Activated T-helper 17 cell treated with anti-CD3 and anti-CD28 coated beads, Interleukin-2, amount 50 U/mL, for 72 hours (primary cell): ENCODE results near the gene SASS6. TPM values are rescaled to one million over a fixed set of nuclear protein-coding genes. Genes with fewer than 3 reads are reported as not detected.

Source experiments
- ATAC-seq: fragments of 150-1000 bp; cut with Tn5 transposase; replicated peaks from 2 replicates; pipeline ENCODE4 v1.10.0; 2021; ENCODE audit warnings: mild to moderate bottlenecking, moderate library complexity
- H3K27ac Mint-ChIP-seq: one replicate; pipeline ENCODE4 v1.8.0; 2022; ENCODE audit warnings: mixed read lengths
- H3K27me3 Mint-ChIP-seq: one replicate; pipeline ENCODE4 v1.8.0; 2022; ENCODE audit warnings: mixed read lengths
- H3K36me3 Mint-ChIP-seq: one replicate; pipeline ENCODE4 v1.8.0; 2022; ENCODE audit warnings: low read depth, mild to moderate bottlenecking, mixed read lengths
- H3K4me1 Mint-ChIP-seq: one replicate; pipeline ENCODE4 v1.8.0; 2022; ENCODE audit warnings: mixed read lengths
- H3K4me3 Mint-ChIP-seq: one replicate; pipeline ENCODE4 v1.8.0; 2022; ENCODE audit warnings: mild to moderate bottlenecking, mixed read lengths
- H3K9me3 Mint-ChIP-seq: one replicate; pipeline ENCODE4 v1.8.0; 2022; ENCODE audit warnings: mixed read lengths
- total RNA-seq, 2 donors: library from RNA; stranded (reverse); gene quantifications; one replicate each; pipeline ENCODE4 v1.2.3, GENCODE V29; 2022

SASS6 gene
- total RNA-seq, 2 donors from 2014 or later: 14.1 to 14.3 TPM

DNA sequence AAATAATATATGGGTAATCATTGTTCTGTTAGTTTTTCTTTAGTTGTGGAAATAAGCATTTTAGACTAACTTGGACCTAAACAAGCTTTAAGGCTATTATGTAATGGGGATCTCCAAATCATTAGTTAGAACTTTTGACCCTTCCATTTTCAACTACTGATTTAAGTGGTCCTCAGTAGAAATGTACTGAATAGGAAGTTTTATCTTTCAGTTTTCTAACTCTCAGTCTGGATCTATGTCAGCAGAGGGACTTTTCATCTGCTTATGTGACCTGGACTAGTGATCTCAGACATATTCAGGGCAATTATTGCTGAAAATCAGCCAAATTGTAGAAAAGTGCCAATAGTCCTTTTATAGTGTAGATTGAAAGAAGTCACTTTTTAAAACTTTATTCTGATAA is 56.0 kb downstream of the SASS6 start:
- no peaks in the 10 kb centered on the region for H3K9me3 Mint-ChIP-seq
- peaks cover 13% of the 10 kb centered on the region for H3K4me1 Mint-ChIP-seq
- ATAC-seq: peak; percentile 63
- H3K36me3 Mint-ChIP-seq: peaks cover 100% of the 10 kb centered on the region
- H3K4me3 Mint-ChIP-seq: no peak overlapping the region
- H3K27me3 Mint-ChIP-seq: no peaks in the 10 kb centered on the region
- peak overlapping the region; percentile 28 for H3K27ac Mint-ChIP-seq

DNA sequence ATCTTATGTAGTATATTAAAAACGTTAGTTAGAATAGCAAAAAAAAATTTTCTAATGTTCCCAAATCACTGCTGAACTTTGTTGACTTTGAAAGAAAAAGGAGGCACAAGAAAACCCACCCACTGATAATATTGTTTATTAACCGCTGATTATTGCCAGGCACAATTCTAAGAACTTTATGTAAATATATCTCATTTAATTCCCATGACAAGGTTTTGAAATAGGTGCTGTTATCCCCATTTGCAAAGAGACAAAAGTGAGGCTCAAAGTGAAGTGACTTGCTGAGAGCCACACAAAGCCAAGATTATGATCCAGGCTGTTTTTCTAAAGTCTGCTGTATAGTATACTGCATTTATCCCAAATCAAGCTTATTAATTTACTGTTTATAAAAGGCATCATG is 56.4 kb downstream of the SASS6 start:
- peaks cover 13% of the 10 kb centered on the region for H3K4me1 Mint-ChIP-seq
- peaks cover 100% of the 10 kb centered on the region for H3K36me3 Mint-ChIP-seq
- peak overlapping the region; percentile 28 for H3K27ac Mint-ChIP-seq
- ATAC-seq: no peak
- no peaks in the 10 kb centered on the region for H3K9me3 Mint-ChIP-seq
- H3K4me3 Mint-ChIP-seq: no peak overlapping the region
- H3K27me3 Mint-ChIP-seq: no peaks in the 10 kb centered on the region

DNA sequence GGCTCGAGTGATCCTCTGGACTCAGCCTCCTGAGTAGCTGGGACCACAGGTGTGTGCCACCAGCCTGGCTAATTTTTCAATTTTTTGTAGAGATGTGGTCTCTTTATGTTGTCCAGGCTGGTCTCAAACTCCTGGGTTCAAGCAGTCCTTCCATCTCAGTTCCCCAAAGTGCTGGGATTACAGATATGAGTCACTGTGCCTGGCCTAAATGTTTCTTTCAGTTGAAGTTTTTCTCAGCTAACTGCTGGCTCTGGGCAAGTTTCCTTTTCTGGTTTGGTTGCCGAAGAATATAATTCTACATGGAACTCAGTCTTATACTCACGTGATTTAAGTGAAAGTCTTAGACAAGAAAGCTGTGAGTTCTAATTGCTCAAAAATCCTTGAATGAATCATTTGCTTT is 57.0 kb downstream of the SASS6 start:
- Mint-ChIP-seq H3K4me3 (no peak overlapping the region), H3K36me3 (peaks cover 100% of the 10 kb centered on the region), H3K9me3 (no peaks in the 10 kb centered on the region), H3K27ac (peak overlapping the region; percentile 28), H3K27me3 (no peaks in the 10 kb centered on the region), H3K4me1 (peaks cover 13% of the 10 kb centered on the region)
- ATAC-seq: peak; percentile 40

DNA sequence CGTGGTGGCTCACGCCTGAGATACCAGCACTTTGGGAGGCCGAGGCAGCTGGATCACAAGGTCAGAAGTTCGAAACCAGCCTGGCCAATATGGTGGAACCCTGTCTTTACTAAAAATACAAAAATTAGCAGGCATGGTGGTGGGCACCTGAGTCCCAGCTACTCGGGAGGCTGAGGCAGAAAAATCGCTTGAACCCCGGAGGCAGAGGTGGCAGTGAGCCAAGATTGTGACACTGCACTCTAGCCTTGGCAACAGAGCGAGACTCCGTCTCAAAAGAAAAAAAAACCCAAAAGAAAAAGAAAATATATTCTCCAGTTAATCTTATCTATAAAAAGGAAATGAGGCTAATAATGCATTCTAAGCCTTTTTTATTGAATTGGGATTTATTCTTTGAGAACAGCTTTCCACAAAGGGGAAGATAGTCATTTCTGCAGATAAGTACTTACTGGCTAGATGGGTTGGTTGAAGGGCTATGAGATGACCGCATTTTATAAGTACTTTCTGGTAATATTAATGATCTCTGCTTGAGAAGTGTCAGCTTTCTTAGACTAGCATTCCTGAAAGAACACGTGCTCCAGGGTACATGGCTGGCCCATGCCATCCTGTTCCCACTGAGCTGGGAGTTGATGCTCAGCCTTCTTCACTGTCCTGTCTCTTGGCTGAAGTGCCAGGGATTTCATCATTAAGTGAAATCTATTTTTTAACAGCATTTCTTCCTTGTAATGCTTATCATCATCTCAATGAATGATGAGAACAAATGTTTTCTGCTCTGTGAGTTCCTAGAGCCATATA is 57.9 kb downstream of the SASS6 start:
- Mint-ChIP-seq H3K4me3 (no peak overlapping the region), H3K36me3 (peaks cover 100% of the 10 kb centered on the region), H3K27me3 (no peaks in the 10 kb centered on the region), H3K27ac (peak overlapping the region; percentile 28), H3K4me1 (peaks cover 13% of the 10 kb centered on the region), H3K9me3 (no peaks in the 10 kb centered on the region)
- no peak for ATAC-seq

DNA sequence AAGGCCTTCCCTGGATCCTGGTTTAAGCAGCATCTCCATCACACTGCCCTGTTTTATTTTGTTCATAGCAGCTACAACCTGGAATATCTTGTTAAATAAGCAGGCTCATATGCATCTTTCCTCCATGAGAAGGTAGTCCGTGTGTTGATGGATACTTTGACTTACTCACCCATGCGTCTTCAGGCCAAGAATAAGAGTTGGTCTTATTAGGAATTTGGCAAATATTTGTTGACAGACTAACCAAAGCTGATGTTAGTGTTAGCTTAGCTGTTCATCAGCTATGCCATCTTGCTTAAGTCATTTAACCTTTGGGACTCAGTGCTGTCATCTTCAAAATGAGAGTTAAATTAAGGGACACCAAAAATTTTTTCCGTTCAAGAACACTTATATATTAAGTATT is 59.2 kb downstream of the SASS6 start:
- H3K4me1 Mint-ChIP-seq: peaks cover 13% of the 10 kb centered on the region
- H3K27ac Mint-ChIP-seq: peak overlapping the region; percentile 29
- no peaks in the 10 kb centered on the region for H3K9me3 Mint-ChIP-seq
- no peak overlapping the region for H3K4me3 Mint-ChIP-seq
- no peaks in the 10 kb centered on the region for H3K27me3 Mint-ChIP-seq
- peaks cover 100% of the 10 kb centered on the region for H3K36me3 Mint-ChIP-seq
- ATAC-seq: no peak

DNA sequence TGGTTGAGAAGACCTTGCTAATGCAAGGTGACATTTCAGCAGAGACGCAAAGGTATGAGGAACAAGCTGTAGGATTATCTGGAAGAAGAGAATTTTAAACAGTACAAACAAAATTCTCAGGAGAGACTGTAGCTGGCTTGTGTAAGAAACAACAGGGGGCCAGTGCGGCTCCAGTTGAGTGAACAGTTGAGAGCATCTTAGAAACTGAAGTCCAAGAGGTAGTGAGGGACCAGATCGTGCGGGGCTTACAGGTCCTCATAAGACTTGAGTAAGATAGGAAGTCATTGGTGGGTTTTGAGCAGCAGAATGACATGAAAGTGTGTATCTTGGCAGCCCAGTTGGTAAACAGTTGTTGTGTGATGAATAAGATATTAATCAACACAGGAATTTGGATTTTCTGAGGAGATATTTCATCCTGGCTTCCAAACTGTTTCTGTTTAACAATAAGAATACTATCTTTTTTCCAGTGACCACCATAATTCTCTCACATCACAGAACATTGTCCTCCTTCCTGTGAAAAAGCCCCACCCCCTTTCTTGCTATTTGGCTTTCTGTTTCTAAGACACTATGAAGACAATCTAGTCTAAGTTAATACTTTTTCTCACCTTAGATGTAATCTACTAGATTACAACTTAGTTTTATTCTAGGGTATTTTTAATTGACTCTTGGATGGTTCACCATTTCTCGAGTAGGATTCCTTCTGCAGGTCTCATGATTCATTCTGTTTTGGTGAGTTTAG is 62.4 kb downstream of the SASS6 start:
- Mint-ChIP-seq H3K27me3 (no peaks in the 10 kb centered on the region), H3K27ac (peak overlapping the region; percentile 3), H3K36me3 (peaks cover 98% of the 10 kb centered on the region), H3K4me3 (no peak overlapping the region), H3K9me3 (no peaks in the 10 kb centered on the region), H3K4me1 (peaks cover 20% of the 10 kb centered on the region)
- ATAC-seq: no peak

DNA sequence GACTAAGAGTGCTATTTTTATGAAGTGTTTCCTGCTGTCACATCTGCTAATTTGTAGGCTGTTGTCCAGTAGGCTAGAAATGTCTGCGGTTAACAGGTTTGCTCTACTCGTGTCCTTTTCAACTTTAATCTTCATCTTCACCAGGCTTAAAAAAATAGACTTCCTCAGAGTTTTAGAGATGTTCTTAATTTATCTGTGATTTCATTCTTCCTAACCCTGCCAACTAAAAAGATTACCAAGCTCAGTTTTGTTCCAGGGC is 66.8 kb downstream of the SASS6 start:
- Mint-ChIP-seq H3K27me3 (no peaks in the 10 kb centered on the region), H3K4me1 (peaks cover 7% of the 10 kb centered on the region), H3K27ac (peak overlapping the region; percentile 75), H3K9me3 (no peaks in the 10 kb centered on the region), H3K36me3 (peaks cover 98% of the 10 kb centered on the region), H3K4me3 (no peak overlapping the region)
- no peak for ATAC-seq

DNA sequence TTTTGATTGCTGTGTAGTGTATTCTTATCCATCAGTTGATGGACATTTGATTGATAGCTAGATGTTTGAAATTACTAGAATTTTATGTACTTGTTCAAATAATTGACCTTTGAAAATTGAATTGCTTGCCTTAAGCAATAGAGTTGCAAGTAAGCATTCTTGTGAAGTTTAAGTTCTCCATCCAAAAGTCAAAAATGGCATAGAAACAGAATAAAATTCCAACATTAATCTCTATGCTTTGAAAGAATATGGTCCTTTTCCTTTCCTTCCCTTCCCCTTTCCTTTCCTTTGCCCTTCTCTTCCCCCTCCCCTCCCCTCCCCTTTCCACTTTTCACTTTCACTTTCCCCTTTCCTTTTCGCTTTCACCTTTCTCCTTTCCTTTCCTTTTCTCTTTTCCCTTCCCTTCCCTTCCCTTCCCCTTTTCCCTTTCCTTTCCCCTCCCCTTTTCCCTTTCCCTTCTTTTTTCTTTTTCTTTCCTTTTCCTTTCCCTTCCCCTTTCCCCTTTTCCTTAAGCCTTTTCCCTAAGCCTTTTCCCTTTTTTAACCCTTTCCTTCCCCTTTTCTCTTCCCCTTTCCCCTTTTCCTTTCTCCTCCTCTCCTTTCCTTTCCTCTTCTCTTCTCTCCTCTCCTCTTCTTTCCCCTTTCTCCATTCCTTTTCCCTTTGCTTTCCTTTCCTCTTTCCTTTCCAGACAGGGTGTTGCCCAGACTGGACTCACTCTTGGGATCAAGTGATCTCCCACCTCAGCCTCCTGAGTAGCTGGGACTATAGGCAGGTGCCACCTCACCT is 67.4 kb downstream of the SASS6 start:
- Mint-ChIP-seq H3K4me1 (peaks cover 7% of the 10 kb centered on the region), H3K27ac (peak overlapping the region; percentile 75), H3K36me3 (peaks cover 98% of the 10 kb centered on the region), H3K9me3 (no peaks in the 10 kb centered on the region), H3K27me3 (no peaks in the 10 kb centered on the region), H3K4me3 (no peak overlapping the region)
- ATAC-seq: no peak

DNA sequence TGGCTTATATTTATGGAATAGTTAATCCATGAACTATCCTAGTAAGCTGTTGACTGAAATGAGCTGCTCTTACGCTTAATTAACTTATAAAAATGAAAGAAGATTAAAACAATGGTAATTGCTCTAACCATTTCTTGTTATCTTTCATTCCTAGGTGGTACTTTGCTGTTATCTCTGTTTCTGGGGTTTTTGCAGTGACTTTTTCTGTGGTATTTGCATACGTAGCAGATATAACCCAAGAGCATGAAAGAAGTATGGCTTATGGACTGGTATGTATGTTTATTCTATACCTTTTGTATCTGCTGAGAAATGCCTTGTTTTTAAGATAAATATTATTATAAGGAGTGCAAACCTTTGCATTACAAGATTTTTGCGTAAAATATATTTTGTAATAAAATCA is 71.0 kb downstream of the SASS6 start:
- Mint-ChIP-seq H3K4me1 (peaks cover 7% of the 10 kb centered on the region), H3K9me3 (no peaks in the 10 kb centered on the region), H3K27ac (no peak overlapping the region), H3K27me3 (no peaks in the 10 kb centered on the region), H3K4me3 (no peak overlapping the region), H3K36me3 (peaks cover 100% of the 10 kb centered on the region)
- no peak for ATAC-seq

DNA sequence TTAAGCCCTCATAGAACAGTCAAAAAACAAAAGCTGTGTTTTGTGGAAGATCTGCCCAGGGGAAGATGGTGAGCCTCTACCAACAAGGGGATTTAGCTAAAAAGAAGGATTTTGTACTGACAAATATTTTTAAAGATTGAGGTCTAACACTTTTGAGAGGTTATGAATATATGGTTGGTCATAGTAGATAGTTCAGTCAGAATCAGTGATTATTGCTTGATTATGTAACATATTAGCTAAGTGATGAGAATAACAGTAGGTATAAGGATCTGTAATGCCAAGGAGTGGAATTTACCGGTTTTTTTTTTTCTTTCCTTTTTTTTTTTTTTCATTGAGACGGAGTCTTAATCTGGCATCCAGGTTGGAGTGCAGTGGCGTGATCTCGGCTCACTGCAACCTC is 79.0 kb downstream of the SASS6 start:
- Mint-ChIP-seq H3K36me3 (peaks cover 91% of the 10 kb centered on the region), H3K4me3 (no peak overlapping the region), H3K27ac (peak overlapping the region; percentile 48), H3K27me3 (no peaks in the 10 kb centered on the region), H3K9me3 (no peaks in the 10 kb centered on the region), H3K4me1 (peaks cover 19% of the 10 kb centered on the region)
- ATAC-seq: no peak

DNA sequence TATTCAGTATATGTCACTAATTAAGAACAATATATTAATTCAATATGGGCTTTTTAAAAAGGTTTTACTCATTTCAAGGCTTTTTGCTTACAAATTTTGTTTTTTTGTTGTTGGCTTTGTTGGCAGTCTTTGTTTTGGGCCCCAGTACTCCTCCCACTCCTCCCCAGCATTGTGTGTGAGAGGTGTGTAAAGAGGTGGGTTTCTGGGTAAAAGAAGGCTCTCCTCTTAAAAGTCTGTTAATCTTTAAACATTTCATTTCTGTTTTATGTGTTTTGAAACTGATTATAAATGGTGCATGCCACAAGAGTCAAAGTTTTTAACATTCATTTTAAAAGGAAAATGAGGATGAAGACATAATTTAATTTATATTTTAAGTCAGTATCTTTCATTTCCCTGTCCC is 79.6 kb downstream of the SASS6 start:
- H3K27ac Mint-ChIP-seq: peak overlapping the region; percentile 48

DNA sequence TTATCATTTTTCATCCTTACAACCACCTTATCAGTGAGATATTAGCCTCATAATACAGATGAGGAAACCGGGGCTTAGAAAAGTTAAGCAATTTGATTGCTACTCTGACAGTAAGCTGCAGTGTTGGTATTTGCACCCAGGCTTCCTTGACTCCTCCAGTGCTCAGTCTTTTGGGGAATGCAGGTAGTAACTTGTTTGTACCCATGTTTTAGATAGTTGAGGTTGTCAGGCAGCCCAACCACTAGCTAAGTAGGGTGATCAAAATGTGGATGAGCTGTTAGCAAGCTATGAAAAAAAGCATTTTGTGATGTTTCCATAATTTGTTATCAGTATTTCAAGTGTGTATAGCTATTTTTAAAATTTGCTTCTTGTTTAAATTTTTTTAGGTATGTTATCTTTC is 80.8 kb downstream of the SASS6 start:
- H3K4me1 Mint-ChIP-seq: peaks cover 28% of the 10 kb centered on the region
- ATAC-seq: no peak
- no peaks in the 10 kb centered on the region for H3K9me3 Mint-ChIP-seq
- peaks cover 86% of the 10 kb centered on the region for H3K36me3 Mint-ChIP-seq
- no peak overlapping the region for H3K27ac Mint-ChIP-seq
- no peak overlapping the region for H3K4me3 Mint-ChIP-seq
- no peaks in the 10 kb centered on the region for H3K27me3 Mint-ChIP-seq

More for the DNA sequence above, 79.6 kb downstream of the SASS6 start:
- peaks cover 25% of the 10 kb centered on the region for H3K4me1 Mint-ChIP-seq
- no peak overlapping the region for H3K4me3 Mint-ChIP-seq
- peaks cover 91% of the 10 kb centered on the region for H3K36me3 Mint-ChIP-seq
- H3K27me3 Mint-ChIP-seq: no peaks in the 10 kb centered on the region
- no peaks in the 10 kb centered on the region for H3K9me3 Mint-ChIP-seq
- ATAC-seq: no peak

DNA sequence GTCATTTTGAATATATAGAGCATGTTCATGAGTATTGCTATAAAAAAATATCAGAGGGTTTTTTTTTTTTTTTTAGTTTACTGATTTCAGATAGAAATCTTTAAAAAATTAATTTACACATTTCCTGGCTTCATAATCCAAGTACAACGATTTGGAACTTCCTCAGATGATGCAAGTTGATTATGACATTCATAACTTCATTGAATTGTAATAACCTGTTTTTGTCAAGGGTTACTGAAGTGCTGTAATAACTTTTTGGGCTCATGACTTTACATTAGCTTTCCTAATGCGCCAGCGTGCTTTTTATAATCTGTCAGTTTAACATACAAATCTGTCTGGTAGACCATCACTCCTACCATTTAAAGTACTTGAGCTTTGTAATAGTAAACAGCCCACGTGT is 81.3 kb downstream of the SASS6 start:
- Mint-ChIP-seq H3K4me3 (no peak overlapping the region), H3K27ac (no peak overlapping the region), H3K27me3 (no peaks in the 10 kb centered on the region), H3K9me3 (no peaks in the 10 kb centered on the region), H3K36me3 (peaks cover 86% of the 10 kb centered on the region), H3K4me1 (peaks cover 33% of the 10 kb centered on the region)
- no peak for ATAC-seq

DNA sequence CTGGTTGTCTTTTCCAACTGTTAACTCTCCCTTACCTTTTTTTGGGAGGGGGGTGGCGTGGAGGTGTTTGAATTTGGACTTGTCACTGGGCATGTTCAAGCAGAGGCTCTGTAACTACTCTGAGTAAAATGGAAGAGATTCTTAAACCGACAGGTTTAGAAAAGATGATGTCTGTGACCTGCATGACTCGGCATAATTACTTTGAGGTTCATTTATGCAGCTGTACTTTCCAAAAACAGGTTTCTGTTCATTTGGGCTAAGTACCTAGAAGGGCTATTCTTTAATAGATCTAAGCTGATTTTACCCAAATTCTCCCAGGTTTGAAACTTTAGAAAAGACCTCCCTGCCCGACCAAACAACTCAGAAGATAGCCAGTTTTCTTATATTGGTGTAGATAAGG is 82.6 kb downstream of the SASS6 start:
- H3K36me3 Mint-ChIP-seq: peaks cover 76% of the 10 kb centered on the region
- H3K4me1 Mint-ChIP-seq: peaks cover 37% of the 10 kb centered on the region
- no peaks in the 10 kb centered on the region for H3K9me3 Mint-ChIP-seq
- H3K27ac Mint-ChIP-seq: peak overlapping the region; percentile 56
- no peaks in the 10 kb centered on the region for H3K27me3 Mint-ChIP-seq
- ATAC-seq: no peak
- peak overlapping the region; percentile 76 for H3K4me3 Mint-ChIP-seq
